BLaER1 (cell line): ENCODE measurements around the gene CYRIA.

Source experiments
- H3K27ac ChIP-seq: shearing (Covaris generic); formaldehyde crosslinking; 2 replicates; pipeline ENCODE4 v1.8.1; 2022
- H3K27me3 ChIP-seq: shearing (Covaris generic); formaldehyde crosslinking; 2 replicates; pipeline ENCODE4 v1.8.1; 2022
- H3K36me3 ChIP-seq: shearing (Covaris generic); formaldehyde crosslinking; 2 replicates; pipeline ENCODE4 v1.8.1; 2022
- H3K4me1 ChIP-seq: shearing (Covaris generic); formaldehyde crosslinking; 2 replicates; pipeline ENCODE4 v1.8.1; 2022
- H3K4me2 ChIP-seq: shearing (Covaris generic); formaldehyde crosslinking; 2 replicates; pipeline ENCODE4 v1.8.1; 2022
- H3K4me3 ChIP-seq: shearing (Covaris generic); formaldehyde crosslinking; 2 replicates; pipeline ENCODE4 v1.8.1; 2022
- H3K9ac ChIP-seq: shearing (Covaris generic); formaldehyde crosslinking; 2 replicates; pipeline ENCODE4 v1.8.1; 2022
- H3K9me3 ChIP-seq: shearing (Covaris generic); formaldehyde crosslinking; 2 replicates; pipeline ENCODE4 v1.8.1; 2022
- H4K20me1 ChIP-seq: shearing (Covaris generic); formaldehyde crosslinking; 2 replicates; pipeline ENCODE4 v1.8.1; 2022
- Cebpa-rat ChIP-seq: shearing (Covaris generic); IDR thresholded peaks from 2 replicates; pipeline ENCODE4 v1.8.1; 2022

Gene CYRIA

GRCh38 chr2:16644221-16644925 is 21.3 kb downstream of the CYRIA start:
- no peak overlapping the region for H3K4me3 ChIP-seq
- H3K9me3 ChIP-seq = no peaks in the 10 kb centered on the region
- H3K36me3 ChIP-seq = 0 out of 2 replicates have a peak, but pooled peaks cover 3% of the 10 kb centered on the region
- no peak overlapping the region for H3K9ac ChIP-seq
- H3K27me3 ChIP-seq = no peaks in the 10 kb centered on the region
- H3K4me2 ChIP-seq = no peak overlapping the region
- TF ChIP-seq Cebpa-rat = no peak
- H4K20me1 ChIP-seq = peaks cover 2% of the 10 kb centered on the region; the same call in 1 of the 2 replicates
- H3K4me1 ChIP-seq = peaks cover 22% of the 10 kb centered on the region
- H3K27ac ChIP-seq = no peak overlapping the region

GRCh38 chr2:16643099-16643498 is 22.5 kb downstream of the CYRIA start:
- H3K9ac ChIP-seq = no peak overlapping the region
- no peak overlapping the region for H3K4me3 ChIP-seq
- H3K9me3 ChIP-seq = no peaks in the 10 kb centered on the region
- H3K4me1 ChIP-seq = peaks cover 33% of the 10 kb centered on the region
- H3K27ac ChIP-seq = no peak overlapping the region
- H3K4me2 ChIP-seq = no peak overlapping the region
- H4K20me1 ChIP-seq = peaks cover 4% of the 10 kb centered on the region; the same call in 1 of the 2 replicates
- no peak for TF ChIP-seq Cebpa-rat
- H3K36me3 ChIP-seq = 0 out of 2 replicates have a peak, but pooled peaks cover 3% of the 10 kb centered on the region
- H3K27me3 ChIP-seq = no peaks in the 10 kb centered on the region

GRCh38 chr2:16642088-16642487 is 23.5 kb downstream of the CYRIA start:
- H3K4me2 ChIP-seq = no peak overlapping the region
- no peak overlapping the region for H3K4me3 ChIP-seq
- H3K27me3 ChIP-seq = no peaks in the 10 kb centered on the region
- H3K9me3 ChIP-seq = peaks cover 3% of the 10 kb centered on the region; the same call in 1 of the 2 replicates
- peaks cover 4% of the 10 kb centered on the region; the same call in 1 of the 2 replicates for H4K20me1 ChIP-seq
- 0 out of 2 replicates have a peak, but pooled peaks cover 7% of the 10 kb centered on the region for H3K36me3 ChIP-seq
- no peak overlapping the region for H3K9ac ChIP-seq
- TF ChIP-seq Cebpa-rat = no peak
- H3K4me1 ChIP-seq = peaks cover 43% of the 10 kb centered on the region
- no peak overlapping the region for H3K27ac ChIP-seq

- H3K27ac ChIP-seq = no peak overlapping the region
- no peak overlapping the region for H3K4me2 ChIP-seq
- 0 out of 2 replicates have a peak, but pooled peaks cover 3% of the 10 kb centered on the region for H3K36me3 ChIP-seq
- no peaks in the 10 kb centered on the region for H3K27me3 ChIP-seq
- no peak for TF ChIP-seq Cebpa-rat
- H3K4me3 ChIP-seq = no peak overlapping the region
- H3K9me3 ChIP-seq = peaks cover 7% of the 10 kb centered on the region; the same call in 1 of the 2 replicates
- H3K9ac ChIP-seq = no peak overlapping the region
- H3K4me1 ChIP-seq = peaks cover 49% of the 10 kb centered on the region
- H4K20me1 ChIP-seq = peaks cover 4% of the 10 kb centered on the region; the same call in 1 of the 2 replicates
Observed at GRCh38 chr2:16641509-16641908, 24.1 kb downstream of the CYRIA start.

GRCh38 chr2:16640867-16641266 is 24.8 kb downstream of the CYRIA start:
- no peak overlapping the region for H3K9ac ChIP-seq
- H4K20me1 ChIP-seq = peaks cover 4% of the 10 kb centered on the region; the same call in 1 of the 2 replicates
- no peaks in the 10 kb centered on the region for H3K27me3 ChIP-seq
- peaks cover 7% of the 10 kb centered on the region; the same call in 1 of the 2 replicates for H3K9me3 ChIP-seq
- peak overlapping the region; percentile 81 for H3K4me2 ChIP-seq
- H3K27ac ChIP-seq = no peak overlapping the region; the same call in 1 of the 2 replicates
- H3K36me3 ChIP-seq = 0 out of 2 replicates have a peak, but pooled peaks cover 3% of the 10 kb centered on the region
- no peak for TF ChIP-seq Cebpa-rat
- peaks cover 56% of the 10 kb centered on the region for H3K4me1 ChIP-seq
- no peak overlapping the region for H3K4me3 ChIP-seq

GRCh38 chr2:16640001-16640700 is 25.5 kb downstream of the CYRIA start:
- H3K27ac ChIP-seq = peak overlapping the region; percentile 36; the same call in 1 of the 2 replicates
- 0 out of 2 replicates have a peak overlapping the region, but pooled peaks have one; percentile 8 for H3K9ac ChIP-seq
- peaks cover 4% of the 10 kb centered on the region; the same call in 1 of the 2 replicates for H4K20me1 ChIP-seq
- H3K4me2 ChIP-seq = peak overlapping the region; percentile 81
- H3K4me3 ChIP-seq = no peak overlapping the region
- H3K4me1 ChIP-seq = peaks cover 63% of the 10 kb centered on the region
- TF ChIP-seq Cebpa-rat = no peak
- H3K36me3 ChIP-seq = 0 out of 2 replicates have a peak, but pooled peaks cover 3% of the 10 kb centered on the region
- peaks cover 7% of the 10 kb centered on the region; the same call in 1 of the 2 replicates for H3K9me3 ChIP-seq
- no peaks in the 10 kb centered on the region for H3K27me3 ChIP-seq

GRCh38 chr2:16639431-16639830 is 26.2 kb downstream of the CYRIA start:
- H3K27me3 ChIP-seq = no peaks in the 10 kb centered on the region
- peak overlapping the region; percentile 40; the same call in 1 of the 2 replicates for H3K9ac ChIP-seq
- peaks cover 7% of the 10 kb centered on the region; the same call in 1 of the 2 replicates for H3K9me3 ChIP-seq
- 0 out of 2 replicates have a peak, but pooled peaks cover 3% of the 10 kb centered on the region for H3K36me3 ChIP-seq
- peak overlapping the region; percentile 81 for H3K4me2 ChIP-seq
- peak overlapping the region; percentile 24; the same call in 1 of the 2 replicates for H3K4me3 ChIP-seq
- peaks cover 70% of the 10 kb centered on the region for H3K4me1 ChIP-seq
- peak overlapping the region; percentile 48; the same call in 1 of the 2 replicates for H3K27ac ChIP-seq
- no peak for TF ChIP-seq Cebpa-rat
- H4K20me1 ChIP-seq = peaks cover 4% of the 10 kb centered on the region; the same call in 1 of the 2 replicates

GRCh38 chr2:16638946-16639345 is 26.7 kb downstream of the CYRIA start:
- peaks cover 4% of the 10 kb centered on the region; the same call in 1 of the 2 replicates for H4K20me1 ChIP-seq
- H3K36me3 ChIP-seq = 0 out of 2 replicates have a peak, but pooled peaks cover 3% of the 10 kb centered on the region
- peaks cover 75% of the 10 kb centered on the region for H3K4me1 ChIP-seq
- peak overlapping the region; percentile 81 for H3K4me2 ChIP-seq
- peak overlapping the region; percentile 24; the same call in 1 of the 2 replicates for H3K4me3 ChIP-seq
- peak overlapping the region; percentile 48; the same call in 1 of the 2 replicates for H3K27ac ChIP-seq
- peaks cover 7% of the 10 kb centered on the region; the same call in 1 of the 2 replicates for H3K9me3 ChIP-seq
- no peak for TF ChIP-seq Cebpa-rat
- H3K9ac ChIP-seq = peak overlapping the region; percentile 40; the same call in 1 of the 2 replicates
- H3K27me3 ChIP-seq = no peaks in the 10 kb centered on the region

GRCh38 chr2:16637304-16637703 is 28.3 kb downstream of the CYRIA start:
- no peak overlapping the region for H3K9ac ChIP-seq
- no peaks in the 10 kb centered on the region for H3K27me3 ChIP-seq
- H3K4me3 ChIP-seq = no peak overlapping the region
- H4K20me1 ChIP-seq = peaks cover 4% of the 10 kb centered on the region; the same call in 1 of the 2 replicates
- H3K4me2 ChIP-seq = peak overlapping the region; percentile 79
- peaks cover 7% of the 10 kb centered on the region; the same call in 1 of the 2 replicates for H3K9me3 ChIP-seq
- peaks cover 91% of the 10 kb centered on the region for H3K4me1 ChIP-seq
- TF ChIP-seq Cebpa-rat = no peak
- H3K36me3 ChIP-seq = 0 out of 2 replicates have a peak, but pooled peaks cover 3% of the 10 kb centered on the region
- no peak overlapping the region for H3K27ac ChIP-seq
